ENCODE measurements around the gene ULK3. TPM values are rescaled to one million over a fixed set of nuclear protein-coding genes. Genes with fewer than 3 reads are reported as not detected.

The ULK3 gene
- total RNA-seq, 1 experiment from 2014 or later, result 58.3 TPM

GRCh38 chr15:74835312-74835823 is 7.6 kb downstream of the ULK3 start:
- Histone ChIP-seq H3K36me3 (ENCODE audit: insufficient read depth, low read length, poor library complexity, severe bottlenecking) (peaks cover 4% of the 10 kb centered on the region), H3K4me1 (ENCODE audit: insufficient read depth, low read length, poor library complexity, severe bottlenecking) (no peaks in the 10 kb centered on the region), H3K27ac (ENCODE audit: low read depth, low read length, poor library complexity, severe bottlenecking) (no peak overlapping the region), H3K9me3 (ENCODE audit: low read depth, low read length, poor library complexity, severe bottlenecking) (no peaks in the 10 kb centered on the region), H3K4me3 (ENCODE audit: low read depth, low read length, poor library complexity, severe bottlenecking) (no peak overlapping the region), H3K27me3 (replicated peaks; ENCODE audit: insufficient read depth, low read depth, low read length, poor library complexity) (no peaks in the 10 kb centered on the region)
- no TSS peak for BruUV-seq (replicated peaks)
- peak; percentile 77 for DNase-seq (ENCODE audit: low spot score)
- ChIA-PET POLR2A (ENCODE audit: low non-redundant PET) (no interaction called here), CTCF (interaction anchor here (1.4 kb wide), 1 partner anchor 64 kb away, joined by 7 read pairs; no protein-coding TSS in a partner anchor)
- intact Hi-C loops (cut with micrococcal nuclease; ENCODE audit: unreplicated experiment), result loop anchor here (5.0 kb wide), 1 partner anchor 63 kb away; no protein-coding TSS in a partner anchor
- peak; percentile 87 for TF ChIP-seq CTCF (conservative IDR thresholded peaks at IDR 0.05; ENCODE audit: low read depth, low read length)
- TF ChIP-seq EZH2 (IDR thresholded peaks at IDR 0.05; ENCODE audit: borderline replicate concordance, low read depth, low read length, poor library complexity, severe bottlenecking), result no peak

- ChIA-PET POLR2A (ENCODE audit: low non-redundant PET) (no interaction called here), CTCF (no interaction called here)
- TF ChIP-seq EZH2 (IDR thresholded peaks at IDR 0.05; ENCODE audit: borderline replicate concordance, low read depth, low read length, poor library complexity, severe bottlenecking) (no peak), CTCF (conservative IDR thresholded peaks at IDR 0.05; ENCODE audit: low read depth, low read length) (no peak)
- no peaks in the 10 kb centered on the region for H3K36me3 ChIP-seq (ENCODE audit: insufficient read depth, low read length, poor library complexity, severe bottlenecking)
- no peak overlapping the region for H3K4me3 ChIP-seq (ENCODE audit: low read depth, low read length, poor library complexity, severe bottlenecking)
- H3K9me3 ChIP-seq (ENCODE audit: low read depth, low read length, poor library complexity, severe bottlenecking), result no peaks in the 10 kb centered on the region
- no peak for DNase-seq (ENCODE audit: low spot score)
- H3K27me3 ChIP-seq (replicated peaks; ENCODE audit: insufficient read depth, low read depth, low read length, poor library complexity), result no peaks in the 10 kb centered on the region
- no peak overlapping the region for H3K27ac ChIP-seq (ENCODE audit: low read depth, low read length, poor library complexity, severe bottlenecking)
- no peaks in the 10 kb centered on the region for H3K4me1 ChIP-seq (ENCODE audit: insufficient read depth, low read length, poor library complexity, severe bottlenecking)
- intact Hi-C loops (cut with micrococcal nuclease; ENCODE audit: unreplicated experiment), result no loop called here
- BruUV-seq (replicated peaks), result no TSS peak
These were observed 9.4 kb downstream of the ULK3 start for GRCh38 chr15:74833376-74834107.

GRCh38 chr15:74832826-74833225 is 10.1 kb downstream of the ULK3 start:
- Histone ChIP-seq H3K9me3 (ENCODE audit: low read depth, low read length, poor library complexity, severe bottlenecking) (no peaks in the 10 kb centered on the region), H3K4me1 (ENCODE audit: insufficient read depth, low read length, poor library complexity, severe bottlenecking) (no peaks in the 10 kb centered on the region), H3K27me3 (replicated peaks; ENCODE audit: insufficient read depth, low read depth, low read length, poor library complexity) (peaks cover 3% of the 10 kb centered on the region), H3K36me3 (ENCODE audit: insufficient read depth, low read length, poor library complexity, severe bottlenecking) (no peaks in the 10 kb centered on the region), H3K4me3 (ENCODE audit: low read depth, low read length, poor library complexity, severe bottlenecking) (no peak overlapping the region), H3K27ac (ENCODE audit: low read depth, low read length, poor library complexity, severe bottlenecking) (no peak overlapping the region)
- DNase-seq (ENCODE audit: low spot score), result no peak
- intact Hi-C loops (cut with micrococcal nuclease; ENCODE audit: unreplicated experiment), result no loop called here
- no TSS peak for BruUV-seq (replicated peaks)
- POLR2A ChIA-PET (ENCODE audit: low non-redundant PET), result no interaction called here
- TF ChIP-seq EZH2 (IDR thresholded peaks at IDR 0.05; ENCODE audit: borderline replicate concordance, low read depth, low read length, poor library complexity, severe bottlenecking) (no peak), CTCF (conservative IDR thresholded peaks at IDR 0.05; ENCODE audit: low read depth, low read length) (no peak)
- CTCF ChIA-PET, result no interaction called here

Measured in A673 (cell line).